T47D (cell line): ENCODE results near the gene HNRNPLL.

Source experiments
- DNase-seq, 2 experiments: peaks; one replicate each; pipeline versions ENCODE4 v3.0.0 to v3.0.0-alpha.2; 2011 to 2012; ENCODE audit warnings: low read depth in 1 of 2, low spot score in 1 of 2
- JUND ChIP-seq: IDR thresholded peaks from 2 replicates; pipeline ENCODE4 v1.6.1; 2012; ENCODE audit warnings: low read depth
- in situ Hi-C: cut with HindIII; loops from 2 replicates; pipeline ENCODE4 v1.10.0; 2016; ENCODE audit warnings: low sequenced_read_pairs, low pct_unique_long_range_greater_than_20kb

The HNRNPLL gene

GRCh38 chr2:38521835-38522234 is 80.9 kb downstream of the HNRNPLL start:
- no peak for TF ChIP-seq JUND

GRCh38 chr2:38517284-38517683 is 85.4 kb downstream of the HNRNPLL start:
- in situ Hi-C loops: no loop called here
- no peak for DNase-seq
- TF ChIP-seq JUND: no peak

More at GRCh38 chr2:38521835-38522234, 80.9 kb downstream of the HNRNPLL start:
- in situ Hi-C loops: no loop called here
- DNase-seq: no peak

- no peak for TF ChIP-seq JUND
- in situ Hi-C loops: no loop called here
- DNase-seq: no peak
Measured at GRCh38 chr2:38516526-38516925, 86.2 kb downstream of the HNRNPLL start.

- no peak for TF ChIP-seq JUND
- no peak for DNase-seq
- in situ Hi-C loops: no loop called here
Measured at GRCh38 chr2:38516122-38516521, 86.6 kb downstream of the HNRNPLL start.

DNA sequence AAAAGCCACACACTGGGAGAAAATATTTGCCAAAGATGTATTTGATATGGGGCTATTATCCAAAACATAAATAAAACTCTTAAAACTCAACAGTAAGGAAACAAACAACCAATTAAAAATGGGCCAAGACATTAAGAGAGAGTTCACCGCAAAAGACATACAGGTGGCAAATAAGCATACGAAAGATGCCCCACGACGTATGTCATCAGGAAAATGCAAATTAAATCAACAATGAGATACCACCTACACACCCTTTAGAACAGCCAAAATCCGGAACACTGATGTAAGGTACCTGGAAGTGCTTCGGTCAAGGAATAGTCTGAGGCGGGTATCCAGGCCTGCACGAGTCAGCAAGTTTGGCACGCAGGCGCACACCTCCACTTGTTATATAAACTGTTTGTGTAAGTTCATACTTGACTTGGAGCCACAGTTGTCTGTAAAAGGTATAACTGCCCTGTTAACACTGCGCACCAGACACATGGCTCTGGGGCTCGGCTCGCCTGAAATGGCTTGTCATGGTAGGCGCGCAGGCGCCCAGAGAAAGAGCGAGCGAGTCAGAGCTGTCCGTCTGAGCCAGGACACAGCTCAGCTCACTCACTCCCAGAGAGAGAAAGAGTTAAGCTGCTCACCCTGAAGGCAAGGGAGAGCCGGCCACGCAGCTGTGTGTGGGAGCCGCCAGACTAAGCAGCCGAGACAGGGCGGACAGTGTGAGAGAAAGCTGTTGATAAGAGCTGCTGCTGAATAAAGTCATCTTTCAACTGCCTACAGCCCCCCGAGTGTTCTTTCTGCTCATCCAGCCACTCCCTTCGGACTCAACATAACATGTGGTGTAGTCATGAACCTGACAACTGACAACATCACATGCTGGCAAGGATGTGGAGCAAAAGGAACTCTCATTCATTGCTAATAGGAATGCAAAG is 87.3 kb downstream of the HNRNPLL start:
- TF ChIP-seq JUND: no peak
- DNase-seq: peak; percentile 12 to 89
- in situ Hi-C loops: no loop called here

- in situ Hi-C loops: no loop called here
- no peak for TF ChIP-seq JUND
- no peak for DNase-seq
Measured at GRCh38 chr2:38514603-38515154, 88.0 kb downstream of the HNRNPLL start.

DNA sequence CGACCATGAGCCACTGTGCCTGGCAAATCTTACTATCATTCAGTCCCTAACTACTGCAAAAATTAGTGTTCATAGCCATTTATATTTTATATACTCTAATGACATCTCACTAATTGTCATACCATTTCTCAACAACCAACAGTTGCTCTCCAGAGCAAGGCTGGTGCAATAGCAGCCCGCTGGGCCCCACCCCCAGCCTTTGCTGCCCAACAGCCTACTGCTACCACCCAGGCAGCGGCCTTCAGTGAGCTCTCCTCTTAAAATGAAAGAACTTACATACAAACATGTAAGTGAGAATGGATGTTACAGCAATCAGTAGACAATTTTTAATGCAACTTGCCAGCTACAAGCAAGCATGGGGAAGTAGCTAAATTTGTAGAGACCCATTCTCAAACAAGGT is 90.5 kb downstream of the HNRNPLL start:
- no peak for TF ChIP-seq JUND
- in situ Hi-C loops: no loop called here
- no peak for DNase-seq
